Measurements from ENCODE around the gene VPS8. TPM values are rescaled to one million over a fixed set of nuclear protein-coding genes. Genes with fewer than 3 reads are reported as not detected.

VPS8 gene
- total and polyA plus RNA-seq, 4 donors = 4.2 to 34.9 (median 22.9) TPM

GRCh38 chr3:184952671-184953070 is 140.7 kb downstream of the VPS8 start:
- 95% methylated on average over 3 of the region's 3 CpGs for WGBS
- Histone ChIP-seq H3K4me1 (ENCODE audit: control insufficient read depth in 4 of 4, insufficient read depth in 4 of 4, low read length in 3 of 4) (no peaks in the 10 kb centered on the region), H3K9me3 (ENCODE audit: control insufficient read depth in 4 of 4, low read length in 3 of 4) (no peaks in the 10 kb centered on the region), H3K27ac (ENCODE audit: low read depth in 1 of 2, low read length in 2 of 2) (no peak overlapping the region), H3K9ac (ENCODE audit: low read depth in 1 of 2, low read length in 2 of 2) (no peak overlapping the region), H3K4me3 (ENCODE audit: low read depth in 1 of 3, low read length in 3 of 3) (no peak overlapping the region), H3K27me3 (ENCODE audit: control insufficient read depth in 4 of 4, insufficient read depth in 4 of 4, low read length in 3 of 4) (no peaks in the 10 kb centered on the region), H3K36me3 (ENCODE audit: control insufficient read depth in 4 of 4, insufficient read depth in 3 of 4, low read depth in 1 of 4, low read length in 3 of 4) (peaks cover 2 to 7% (median 3%) of the 10 kb centered on the region in 4 donors)
- no peak for TF ChIP-seq FOXA1 (IDR thresholded peaks at IDR 0.05)
- TF ChIP-seq MAX (IDR thresholded peaks at IDR 0.05) = no peak
- no peak for TF ChIP-seq GABPA (IDR thresholded peaks at IDR 0.05 in 1 of 2, conservative IDR thresholded peaks at IDR 0.05 in 1 of 2)
- DNase-seq (ENCODE audit: low spot score) = no peak

GRCh38 chr3:184953401-184953800 is 141.4 kb downstream of the VPS8 start:
- H3K9me3 ChIP-seq (ENCODE audit: control insufficient read depth in 4 of 4, low read length in 3 of 4) = no peaks in the 10 kb centered on the region
- no peaks in the 10 kb centered on the region for H3K27me3 ChIP-seq (ENCODE audit: control insufficient read depth in 4 of 4, insufficient read depth in 4 of 4, low read length in 3 of 4)
- no peak for DNase-seq (ENCODE audit: low spot score)
- H3K36me3 ChIP-seq (ENCODE audit: control insufficient read depth in 4 of 4, insufficient read depth in 3 of 4, low read depth in 1 of 4, low read length in 3 of 4) = peaks cover 2 to 9% (median 5%) of the 10 kb centered on the region in 4 donors
- no peak overlapping the region for H3K9ac ChIP-seq (ENCODE audit: low read depth in 1 of 2, low read length in 2 of 2)
- 65% methylated on average over 2 of the region's 2 CpGs for WGBS
- H3K27ac ChIP-seq (ENCODE audit: low read depth in 1 of 2, low read length in 2 of 2) = no peak overlapping the region
- TF ChIP-seq CTCF (IDR thresholded peaks at IDR 0.05; ENCODE audit: low read depth, low read length, missing input control) (no peak), RAD21 (IDR thresholded peaks at IDR 0.05) (no peak), REST (IDR thresholded peaks at IDR 0.05) (no peak), HNF4G (IDR thresholded peaks at IDR 0.05) (no peak), ZBTB33 (IDR thresholded peaks at IDR 0.05) (no peak), MAX (IDR thresholded peaks at IDR 0.05) (no peak), NR2F2 (IDR thresholded peaks at IDR 0.05) (no peak), FOXA1 (IDR thresholded peaks at IDR 0.05) (no peak), FOXA2 (IDR thresholded peaks at IDR 0.05) (no peak), JUND (IDR thresholded peaks at IDR 0.05) (no peak), RXRA (IDR thresholded peaks at IDR 0.05) (no peak), GABPA (IDR thresholded peaks at IDR 0.05 in 1 of 2, conservative IDR thresholded peaks at IDR 0.05 in 1 of 2) (no peak), ATF3 (IDR thresholded peaks at IDR 0.05) (no peak)
- H3K4me1 ChIP-seq (ENCODE audit: control insufficient read depth in 4 of 4, insufficient read depth in 4 of 4, low read length in 3 of 4) = no peaks in the 10 kb centered on the region
- H3K4me3 ChIP-seq (ENCODE audit: low read depth in 1 of 3, low read length in 3 of 3) = no peak overlapping the region

All from liver (tissue), 9 donors.